ENCODE data around the gene FGF18.
"Not testable (repeated sequence)": the region's sequence is repeated elsewhere in the genome, so short reads cannot be mapped to it uniquely, and the experiment has no call there.

Gene FGF18

DNA sequence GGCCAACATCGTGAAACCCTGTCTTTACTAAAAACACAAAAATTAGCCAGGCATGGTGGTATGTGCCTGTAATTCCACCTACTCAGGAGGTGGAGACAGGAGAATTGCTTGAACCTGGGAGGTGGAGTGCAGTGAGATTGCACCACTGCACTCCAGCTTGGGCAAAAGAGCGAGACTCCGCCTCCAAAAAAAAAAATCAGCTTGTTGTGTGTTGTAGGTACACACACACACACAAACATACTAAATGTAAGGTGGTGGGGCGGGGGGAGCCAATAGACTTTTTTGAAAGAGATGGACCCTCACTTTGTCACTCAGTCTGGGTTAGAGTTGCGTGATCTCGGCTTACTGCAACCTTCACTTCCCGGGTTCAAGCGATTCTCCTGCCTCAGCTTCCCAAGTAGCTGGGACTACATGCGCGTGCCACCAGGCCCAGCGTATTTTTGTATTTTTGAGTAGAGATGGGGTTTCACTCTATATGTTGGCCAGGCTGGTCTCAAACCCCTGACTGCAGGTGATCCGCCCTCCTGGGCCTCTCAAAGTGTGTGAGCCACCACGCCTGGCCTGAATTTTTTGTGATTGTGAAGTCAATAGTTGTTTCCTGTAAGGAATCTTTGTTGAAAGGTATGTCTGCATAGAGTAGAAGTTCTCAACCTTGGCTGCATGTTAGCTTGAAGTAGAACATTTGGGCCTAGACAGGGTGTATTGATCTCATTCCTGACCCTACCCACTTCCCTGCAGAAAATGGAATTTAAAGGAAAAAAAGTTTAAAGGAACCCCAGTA lies 18.1 kb upstream of the FGF18 start:
- DNase-seq, result no peak

DNA sequence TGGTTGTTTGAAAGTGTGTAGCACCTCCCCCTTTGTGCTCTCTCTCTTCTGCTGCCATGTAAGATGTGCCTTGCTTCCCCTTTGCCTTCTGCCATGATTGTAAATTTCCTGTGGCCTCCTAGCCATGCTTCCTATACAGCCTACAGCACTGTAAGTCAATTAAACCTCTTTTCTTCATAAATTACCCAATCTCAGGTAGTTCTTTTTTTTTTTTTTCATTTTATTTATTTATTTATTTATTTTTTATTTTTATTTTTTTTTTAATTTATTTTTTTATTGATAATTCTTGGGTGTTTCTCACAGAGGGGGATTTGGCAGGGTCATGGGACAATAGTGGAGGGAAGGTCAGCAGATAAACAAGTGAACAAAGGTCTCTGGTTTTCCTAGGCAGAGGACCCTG lies 16.7 kb upstream of the FGF18 start:
- DNase-seq, result not testable (repeated sequence)

GRCh38 chr5:171405615-171406014 lies 13.8 kb upstream of the FGF18 start:
- no peak for DNase-seq

- DNase-seq, result no peak
Measured at GRCh38 chr5:171407234-171407633, 12.2 kb upstream of the FGF18 start.

DNA sequence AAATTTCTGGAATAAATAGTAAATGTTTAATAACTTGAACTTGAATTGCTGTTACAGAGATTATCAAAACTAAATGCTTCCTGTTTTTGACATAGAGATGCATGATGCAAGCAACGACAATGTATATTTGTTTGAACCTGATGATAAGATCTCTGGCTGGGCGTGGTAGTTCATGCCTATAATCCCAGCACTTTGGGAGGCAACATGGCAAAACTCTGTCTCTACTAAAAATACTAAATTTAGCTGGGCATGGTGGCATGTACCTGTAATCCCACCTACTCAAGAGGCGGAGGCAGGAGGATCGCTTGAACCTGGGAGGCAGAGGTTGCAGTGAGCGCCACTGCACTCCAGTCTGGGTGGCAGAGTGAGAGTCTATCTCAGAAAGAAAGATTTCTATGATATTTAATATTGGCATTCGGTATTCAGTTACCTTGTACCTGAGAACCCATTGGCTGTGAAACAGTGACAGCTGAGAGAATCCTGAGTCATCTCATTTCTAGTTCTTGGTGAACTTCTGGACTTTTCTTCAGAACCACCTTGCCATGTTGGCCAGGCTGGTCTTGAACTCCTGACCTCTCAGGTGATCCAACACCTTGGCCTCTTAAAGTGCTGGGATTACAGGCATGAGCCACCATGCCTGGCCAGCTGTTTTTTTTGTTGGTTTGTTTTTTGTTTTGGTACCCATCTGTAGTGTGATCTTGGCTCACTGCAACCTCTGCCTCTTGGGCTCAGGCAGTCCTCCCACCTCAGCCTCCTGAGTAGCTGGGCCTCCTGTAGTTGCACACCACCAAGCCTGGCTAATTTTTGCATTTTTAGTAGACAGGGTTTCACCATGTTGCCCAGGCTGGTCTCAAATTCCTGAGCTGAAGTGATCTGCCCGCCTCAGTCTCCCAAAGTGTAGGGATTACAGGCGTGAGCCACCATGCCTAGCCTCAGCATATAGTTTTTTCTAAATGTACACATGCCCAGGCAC lies 10.0 kb upstream of the FGF18 start:
- DNase-seq, result no peak

GRCh38 chr5:171410181-171410580 lies 9.3 kb upstream of the FGF18 start:
- no peak for DNase-seq

- DNase-seq, result no peak
Measured at GRCh38 chr5:171412186-171412585, 7.3 kb upstream of the FGF18 start.

DNA sequence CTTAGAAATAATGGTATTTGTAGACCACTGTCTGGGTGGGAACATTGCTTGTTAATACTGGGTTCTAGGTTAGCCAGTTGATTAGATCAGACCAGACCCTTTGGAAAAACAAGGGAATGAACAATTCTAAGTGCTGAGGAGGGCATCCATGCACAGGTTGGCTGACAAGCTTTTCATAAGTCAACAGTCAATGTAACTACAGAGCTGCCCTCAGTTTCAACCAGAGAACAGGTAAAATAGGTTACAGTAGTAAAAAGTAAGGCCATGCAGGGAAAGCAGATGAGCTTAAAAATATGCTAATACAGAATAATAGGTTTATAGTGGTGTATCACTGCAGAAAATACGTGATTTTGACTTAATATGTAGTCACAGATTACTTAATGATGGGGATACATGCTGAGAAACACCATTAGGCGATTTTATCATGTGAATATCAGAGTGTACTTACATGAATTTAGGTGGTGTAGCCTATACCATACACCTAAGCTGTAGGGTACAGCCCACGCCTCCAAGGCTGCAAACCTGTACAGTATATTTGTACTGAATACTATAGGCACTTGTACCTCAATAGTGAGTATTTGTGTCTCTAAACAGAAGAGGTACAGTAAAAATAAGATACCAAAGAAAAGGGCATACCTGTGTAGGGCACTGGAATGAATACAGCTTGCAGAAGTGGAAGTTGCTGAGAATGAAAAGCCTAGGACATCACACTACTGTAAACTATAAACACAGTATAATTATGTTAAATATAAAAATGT lies 6.1 kb upstream of the FGF18 start:
- DNase-seq, result no peak

- DNase-seq, result not testable (repeated sequence)
Measured at GRCh38 chr5:171413993-171414392, 5.5 kb upstream of the FGF18 start.

- no peak for DNase-seq
Measured at GRCh38 chr5:171415115-171415730, 4.2 kb upstream of the FGF18 start.

DNA sequence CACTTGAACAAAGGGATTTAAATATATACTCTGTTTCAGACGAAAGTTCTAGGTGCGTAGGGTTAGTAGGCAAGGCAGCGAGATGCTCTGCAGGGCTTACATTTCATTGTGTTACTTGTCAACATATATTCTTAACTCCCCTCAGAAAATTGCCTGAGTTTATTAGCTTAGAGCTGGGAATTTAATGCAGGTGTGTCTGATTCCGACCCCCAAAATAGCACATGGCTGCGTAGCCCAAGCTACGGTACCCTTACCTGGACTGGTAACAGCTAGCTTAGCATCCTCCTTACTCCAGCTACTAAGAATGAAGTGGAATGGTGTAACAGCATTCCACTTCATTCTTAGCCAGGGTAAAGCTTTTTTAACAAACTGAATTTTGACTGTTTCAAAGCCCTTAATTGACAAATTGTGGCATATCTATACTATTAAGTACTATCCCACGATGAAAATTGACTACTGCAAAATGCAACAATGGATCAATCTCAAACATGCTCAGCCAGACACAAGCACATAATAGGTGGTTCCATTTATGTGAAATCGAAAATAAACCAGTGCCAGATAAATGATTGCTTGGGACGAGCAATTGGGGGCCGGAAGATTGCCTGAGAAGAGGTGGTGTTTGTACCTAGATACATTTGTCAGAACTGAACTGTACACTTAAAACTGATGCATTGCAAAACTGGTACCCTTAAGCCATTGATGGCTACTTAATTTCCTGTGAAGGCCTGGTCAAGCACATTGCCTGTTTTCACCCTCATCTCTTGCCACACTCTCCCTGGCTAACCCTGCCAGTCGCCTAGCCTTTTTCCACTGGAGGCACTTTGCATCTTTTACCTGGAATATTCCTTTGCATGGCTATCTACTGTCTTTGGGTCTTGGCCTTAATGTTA lies 3.0 kb upstream of the FGF18 start:
- DNase-seq, result no peak

GRCh38 chr5:171418316-171418981 lies 998 bp upstream of the FGF18 start:
- DNase-seq, result peak; percentile 63

DNA sequence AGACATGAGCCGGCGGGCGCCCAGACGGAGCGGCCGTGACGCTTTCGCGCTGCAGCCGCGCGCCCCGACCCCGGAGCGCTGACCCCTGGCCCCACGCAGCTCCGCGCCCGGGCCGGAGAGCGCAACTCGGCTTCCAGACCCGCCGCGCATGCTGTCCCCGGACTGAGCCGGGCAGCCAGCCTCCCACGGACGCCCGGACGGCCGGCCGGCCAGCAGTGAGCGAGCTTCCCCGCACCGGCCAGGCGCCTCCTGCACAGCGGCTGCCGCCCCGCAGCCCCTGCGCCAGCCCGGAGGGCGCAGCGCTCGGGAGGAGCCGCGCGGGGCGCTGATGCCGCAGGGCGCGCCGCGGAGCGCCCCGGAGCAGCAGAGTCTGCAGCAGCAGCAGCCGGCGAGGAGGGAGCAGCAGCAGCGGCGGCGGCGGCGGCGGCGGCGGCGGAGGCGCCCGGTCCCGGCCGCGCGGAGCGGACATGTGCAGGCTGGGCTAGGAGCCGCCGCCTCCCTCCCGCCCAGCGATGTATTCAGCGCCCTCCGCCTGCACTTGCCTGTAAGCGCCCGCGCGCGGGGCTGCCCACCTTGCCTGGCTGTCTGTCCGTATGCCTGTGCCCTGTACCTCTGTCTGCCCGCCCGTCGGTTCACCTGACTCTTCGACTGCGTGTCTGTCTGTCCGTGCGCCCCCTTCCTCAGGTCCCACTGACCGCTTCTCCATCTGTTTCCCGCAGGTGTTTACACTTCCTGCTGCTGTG lies 412 bp downstream of the FGF18 start:
- DNase-seq, result peak; percentile 71

- DNase-seq, result no peak
Measured at GRCh38 chr5:171420431-171421241, 1.2 kb downstream of the FGF18 start.

DNA sequence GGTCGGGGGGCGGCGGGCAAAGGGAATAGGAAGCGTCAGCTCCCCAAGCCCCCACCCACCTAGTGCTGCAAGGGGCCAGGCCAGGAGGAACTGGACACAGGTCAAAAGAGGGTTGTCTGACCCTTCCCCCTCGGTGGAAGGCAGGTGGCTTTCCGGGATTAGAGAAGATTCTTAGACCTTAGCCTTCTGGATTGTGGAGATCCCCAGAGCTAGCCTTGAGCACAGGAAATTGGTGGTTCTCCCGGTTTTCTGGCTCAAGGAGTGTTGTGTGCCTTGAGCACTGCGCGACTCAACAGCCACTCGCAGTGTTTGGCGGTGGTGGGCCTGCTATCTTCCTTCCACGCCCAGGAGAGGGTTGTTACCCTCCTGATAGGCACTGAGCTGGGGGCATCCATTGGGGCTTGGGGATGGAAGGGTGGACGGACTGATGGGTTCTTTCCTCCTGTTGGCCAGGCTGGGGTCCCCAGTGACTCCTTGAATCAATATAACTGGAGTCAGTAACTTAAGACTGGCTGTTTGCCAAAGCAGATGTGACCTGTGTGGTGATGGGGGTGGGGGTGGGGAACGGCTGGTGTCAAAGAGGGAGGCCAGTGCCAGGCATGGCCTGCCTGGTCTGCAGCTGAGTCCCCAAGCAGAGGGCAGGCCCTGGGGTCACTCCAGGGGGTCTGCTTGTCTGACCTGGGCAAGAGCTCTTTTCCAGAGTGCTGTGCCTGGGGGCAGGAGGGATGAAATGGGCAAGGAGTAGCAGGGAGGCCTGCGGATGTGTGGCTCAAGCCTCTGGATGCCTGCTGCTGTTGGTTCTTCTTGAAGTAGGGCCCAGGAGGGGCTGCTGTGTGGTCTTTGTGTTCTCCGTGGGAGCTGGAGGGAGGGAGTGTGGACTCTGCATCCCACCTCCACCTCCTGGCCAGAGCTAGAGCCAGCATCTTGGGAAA lies 2.1 kb downstream of the FGF18 start:
- DNase-seq, result no peak

DNA sequence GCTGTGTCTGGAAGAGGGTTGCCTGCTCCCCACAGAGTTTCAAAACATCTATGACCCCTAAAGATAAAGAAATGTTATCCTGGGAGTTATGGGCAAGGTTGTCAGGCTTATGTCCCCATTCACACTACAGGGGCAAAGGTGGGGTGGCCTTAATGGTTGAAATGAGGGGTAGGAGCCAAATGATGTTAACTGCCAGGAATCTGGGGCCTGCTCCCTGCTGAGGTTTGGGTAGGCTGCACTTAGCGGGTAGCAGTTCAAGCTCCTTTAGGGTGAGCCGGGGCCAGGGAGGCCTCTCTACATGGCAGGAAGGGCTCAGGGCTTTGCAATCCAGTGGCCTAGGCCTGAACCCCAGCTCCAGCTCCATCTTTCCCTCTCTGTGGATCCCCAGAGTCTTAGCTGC lies 3.0 kb downstream of the FGF18 start:
- no peak for DNase-seq

GRCh38 chr5:171422902-171423663 lies 3.6 kb downstream of the FGF18 start:
- no peak for DNase-seq
